PC-3 (cell line): ENCODE data around the gene NCS1. TPM values are rescaled to one million over a fixed set of nuclear protein-coding genes. Genes with fewer than 3 reads are reported as not detected.

Experiments
- ATAC-seq: fragments of 200-7000 bp; cut with Tn5 transposase; 2 replicates; pipeline ENCODE4 v1.9.1; 2020; ENCODE audit warnings: mild to moderate bottlenecking, moderate library complexity
- BruUV-seq: library from RNA; stranded (reverse); fragments of 400-500 nt; replicated peaks from 2 replicates; lab custom pipeline; 2021; lab: Mats Ljungman, UMichigan
- CTCF ChIA-PET: fragments of 300-600 bp; sonication (Branson Sonifier 250); formaldehyde crosslinking; loops from one replicate; lab custom pipeline; 2022; ENCODE audit warnings: antibody characterized with exemption; lab: Charles Lee
- POLR2A ChIA-PET: fragments of 300-600 bp; sonication (Branson Sonifier 250); formaldehyde crosslinking; loops from one replicate; lab custom pipeline; 2022; ENCODE audit warnings: antibody characterized with exemption; ENCODE audit not compliant: unreplicated experiment; lab: Charles Lee
- DNase-seq: peaks from one replicate; pipeline ENCODE4 v3.0.0-alpha.2; 2015
- H2AFZ ChIP-seq: fragments of 300-600 bp; sonication (generic); 2 replicates; pipeline ENCODE4 v1.6.0; 2016; ENCODE audit warnings: antibody characterized with exemption, low read length
- H3F3A ChIP-seq: fragments of 300-600 bp; sonication (generic); one replicate; pipeline ENCODE4 v1.6.0; 2017; ENCODE audit warnings: antibody characterized with exemption, low read length, control low read depth, mild to moderate bottlenecking; ENCODE audit not compliant: unreplicated experiment
- H3K27ac ChIP-seq: fragments of 300-600 bp; sonication (generic); 2 replicates; pipeline ENCODE4 v1.5.1; 2016; ENCODE audit warnings: mild to moderate bottlenecking, low read length
- H3K27me3 ChIP-seq: fragments of 300-600 bp; sonication (generic); 2 replicates; pipeline ENCODE4 v1.6.1; 2016; ENCODE audit warnings: low read length, mixed read lengths
- H3K36me3 ChIP-seq: fragments of 300-600 bp; sonication (generic); 2 replicates; pipeline ENCODE4 v1.6.1; 2016; ENCODE audit warnings: low read depth, mixed run types, low read length, mixed read lengths
- H3K4me1 ChIP-seq: fragments of 300-600 bp; sonication (generic); 2 replicates; pipeline ENCODE4 v1.5.1; 2016; ENCODE audit warnings: low read length; ENCODE audit not compliant: insufficient read depth
- H3K4me2 ChIP-seq: fragments of 300-600 bp; sonication (generic); 2 replicates; pipeline ENCODE4 v1.6.0; 2016; ENCODE audit warnings: low read length
- H3K4me3 ChIP-seq: fragments of 300-600 bp; sonication (generic); 2 replicates; pipeline ENCODE4 v1.5.1; 2016; ENCODE audit warnings: mild to moderate bottlenecking, low read length, mixed read lengths
- H3K79me2 ChIP-seq: fragments of 300-600 bp; sonication (generic); 2 replicates; pipeline ENCODE4 v1.6.1; 2017; ENCODE audit warnings: low read length, mixed read lengths
- H3K9ac ChIP-seq: fragments of 300-600 bp; sonication (generic); 2 replicates; pipeline ENCODE4 v1.6.0; 2016; ENCODE audit warnings: mild to moderate bottlenecking, low read length
- H3K9me2 ChIP-seq: fragments of 300-600 bp; sonication (generic); replicated peaks from 2 replicates; pipeline ENCODE4 v1.6.1; 2016; ENCODE audit warnings: mixed run types, low read length, mixed read lengths
- H3K9me3 ChIP-seq: fragments of 300-600 bp; sonication (generic); 2 replicates; pipeline ENCODE4 v1.6.1; 2016; ENCODE audit warnings: low read length, mixed read lengths
- H4K20me1 ChIP-seq: fragments of 300-600 bp; sonication (generic); 2 replicates; pipeline ENCODE4 v1.6.1; 2016; ENCODE audit warnings: low read length, mixed read lengths
- CTCF ChIP-seq: fragments of 300-600 bp; sonication (generic); conservative IDR thresholded peaks from 2 replicates; pipeline ENCODE4 v1.5.1; 2017; ENCODE audit warnings: antibody characterized with exemption, low read depth, mild to moderate bottlenecking, low read length
- EZH2 ChIP-seq: fragments of 300-600 bp; sonication (generic); IDR thresholded peaks from one replicate; pipeline ENCODE4 v1.6.1; 2017; ENCODE audit warnings: antibody characterized with exemption, mild to moderate bottlenecking, low read length; ENCODE audit not compliant: unreplicated experiment
- EZH2phosphoT487 ChIP-seq: fragments of 300-600 bp; sonication (generic); IDR thresholded peaks from 2 replicates; pipeline ENCODE4 v1.6.1; 2018; ENCODE audit warnings: mild to moderate bottlenecking, antibody characterized with exemption, low read length, borderline replicate concordance
- intact Hi-C: fragments of 100-400 bp; cut with micrococcal nuclease; formaldehyde crosslinking; loops from 2 replicates; pipeline ENCODE4 v1.9.0; 2023
- total RNA-seq: library from RNA; depleted of rRNA; stranded (reverse); fragments of >200 nt; gene quantifications from 2 replicates; pipeline ENCODE4 v1.2.3, GENCODE V29; 2014

NCS1 gene
- total RNA-seq, 1 experiment from 2014 or later: 14.0 TPM

- BruUV-seq: no TSS peak
- ATAC-seq: no peak
- Histone ChIP-seq H3K36me3 (no peaks in the 10 kb centered on the region), H3K79me2 (no peaks in the 10 kb centered on the region), H3K4me2 (no peak overlapping the region), H4K20me1 (no peaks in the 10 kb centered on the region), H3F3A (no peaks in the 10 kb centered on the region), H2AFZ (no peak overlapping the region), H3K27ac (no peak overlapping the region), H3K4me3 (no peak overlapping the region), H3K4me1 (no peaks in the 10 kb centered on the region), H3K9ac (no peak overlapping the region), H3K27me3 (no peaks in the 10 kb centered on the region), H3K9me3 (no peaks in the 10 kb centered on the region), H3K9me2 (no peaks in the 10 kb centered on the region)
- POLR2A ChIA-PET: no interaction called here
- no peak for TF ChIP-seq EZH2
- TF ChIP-seq CTCF: no peak
- TF ChIP-seq EZH2phosphoT487: no peak
- CTCF ChIA-PET: no interaction called here
- intact Hi-C loops: no loop called here
- DNase-seq: no peak
Observed at GRCh38 chr9:130246126-130246525, 73.9 kb downstream of the NCS1 start.

- Histone ChIP-seq H3K79me2 (no peaks in the 10 kb centered on the region), H2AFZ (no peak overlapping the region), H3K27me3 (no peaks in the 10 kb centered on the region), H3K4me1 (no peaks in the 10 kb centered on the region), H3F3A (no peaks in the 10 kb centered on the region), H3K4me3 (no peak overlapping the region), H3K36me3 (no peaks in the 10 kb centered on the region), H3K4me2 (no peak overlapping the region), H3K9me3 (no peaks in the 10 kb centered on the region), H3K27ac (no peak overlapping the region), H4K20me1 (no peaks in the 10 kb centered on the region), H3K9me2 (no peaks in the 10 kb centered on the region), H3K9ac (no peak overlapping the region)
- intact Hi-C loops: no loop called here
- no TSS peak for BruUV-seq
- DNase-seq (no peak), ATAC-seq (no peak)
- CTCF ChIA-PET: no interaction called here
- TF ChIP-seq CTCF (no peak), EZH2phosphoT487 (no peak), EZH2 (no peak)
- POLR2A ChIA-PET: no interaction called here
Observed at GRCh38 chr9:130254747-130255630, 82.8 kb downstream of the NCS1 start.

- Histone ChIP-seq H3K9me2 (no peaks in the 10 kb centered on the region), H3K9ac (no peak overlapping the region), H3K4me3 (no peak overlapping the region), H3K36me3 (no peaks in the 10 kb centered on the region), H2AFZ (no peak overlapping the region), H3F3A (no peaks in the 10 kb centered on the region), H3K9me3 (no peaks in the 10 kb centered on the region), H3K79me2 (no peaks in the 10 kb centered on the region), H3K27me3 (no peaks in the 10 kb centered on the region), H3K4me2 (no peak overlapping the region), H3K4me1 (no peaks in the 10 kb centered on the region), H3K27ac (no peak overlapping the region), H4K20me1 (no peaks in the 10 kb centered on the region)
- intact Hi-C loops: no loop called here
- no TSS peak for BruUV-seq
- no peak for DNase-seq
- TF ChIP-seq EZH2 (no peak), CTCF (no peak), EZH2phosphoT487 (no peak)
- ChIA-PET POLR2A (no interaction called here), CTCF (no interaction called here)
- ATAC-seq: no peak
Observed at GRCh38 chr9:130255631-130256134, 83.5 kb downstream of the NCS1 start.
